ENCODE data around the gene ABCA8.
A peak's percentile ranks its signal among the peaks of the same experiment; 100 is the strongest.
"Not testable (repeated sequence)": the region's sequence is repeated elsewhere in the genome, so short reads cannot be mapped to it uniquely, and the experiment has no call there.

ABCA8 gene

DNA sequence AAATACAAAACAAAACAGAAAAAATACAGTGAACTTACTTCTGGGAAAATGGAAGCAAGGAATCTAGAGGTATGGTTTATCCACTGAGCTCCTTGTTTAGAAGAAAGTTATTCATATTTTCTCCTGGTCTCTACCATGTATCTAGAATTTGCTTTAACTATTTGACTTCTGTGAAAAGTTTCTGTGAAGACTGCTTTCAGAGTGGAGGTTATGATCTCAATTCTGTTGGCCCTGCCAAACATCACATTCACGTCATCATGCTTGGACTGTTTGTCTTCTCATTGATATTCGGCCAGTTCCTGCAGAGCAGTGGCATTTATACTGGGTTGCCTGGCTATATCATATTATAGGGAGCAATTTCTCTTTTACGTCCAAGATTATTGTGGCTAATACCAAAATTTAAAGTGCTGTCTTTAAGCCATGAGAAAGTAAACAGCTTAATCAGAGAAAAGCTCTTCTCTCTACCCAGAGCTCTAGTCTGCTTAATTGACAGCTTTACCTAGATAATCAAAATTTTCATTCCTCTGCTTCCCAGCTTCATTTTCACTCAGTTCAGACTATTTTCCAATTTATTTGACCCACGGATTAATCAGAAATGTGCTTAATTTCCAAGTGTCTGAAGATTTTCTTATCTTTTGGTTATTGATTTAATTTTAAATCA, at the start of gene ABCA8:
Gene ABCA8, minus strand, starts transcription at position 212 of the 661 bp plus-strand sequence. CDS start 13,358 bp downstream, outside the sequence.
- Histone ChIP-seq H3K9me3 (ENCODE audit: control insufficient read depth in 1 of 2, low read length in 2 of 2) (no peaks in the 10 kb centered on the region), H3K27ac (ENCODE audit: low read depth, low read length) (no peak within 1 kb of the TSS), H3K4me1 (ENCODE audit: control insufficient read depth in 1 of 2, insufficient read depth in 2 of 2, low read length in 2 of 2) (no peaks in the 10 kb centered on the region), H3K36me3 (ENCODE audit: control insufficient read depth in 1 of 2, insufficient read depth in 2 of 2, low read length in 2 of 2) (no peaks in the 10 kb centered on the region), H3K9ac (ENCODE audit: low read depth in 1 of 2, low read length in 2 of 2) (no peak within 1 kb of the TSS), H3K27me3 (ENCODE audit: control insufficient read depth in 1 of 2, insufficient read depth in 2 of 2, low read length in 2 of 2) (no peaks in the 10 kb centered on the region), H3K4me3 (ENCODE audit: low read depth in 1 of 2, low read length in 2 of 2) (peak within 1 kb of the TSS in 1 of 2 donors; percentile 1)

GRCh38 chr17:69004759-69005158, 49.6 kb upstream of the ABCA8 start:
- not testable (repeated sequence) for H3K4me3 ChIP-seq (ENCODE audit: low read depth in 1 of 2, low read length in 2 of 2); H3K36me3 ChIP-seq (ENCODE audit: control insufficient read depth in 1 of 2, insufficient read depth in 2 of 2, low read length in 2 of 2); H3K9me3 ChIP-seq (ENCODE audit: control insufficient read depth in 1 of 2, low read length in 2 of 2); H3K9ac ChIP-seq (ENCODE audit: low read depth in 1 of 2, low read length in 2 of 2); H3K4me1 ChIP-seq (ENCODE audit: control insufficient read depth in 1 of 2, insufficient read depth in 2 of 2, low read length in 2 of 2); H3K27ac ChIP-seq (ENCODE audit: low read depth, low read length); H3K27me3 ChIP-seq (ENCODE audit: control insufficient read depth in 1 of 2, insufficient read depth in 2 of 2, low read length in 2 of 2)

GRCh38 chr17:68999743-69000142, 44.6 kb upstream of the ABCA8 start:
- H3K27me3 ChIP-seq (ENCODE audit: control insufficient read depth in 1 of 2, insufficient read depth in 2 of 2, low read length in 2 of 2); H3K9ac ChIP-seq (ENCODE audit: low read depth in 1 of 2, low read length in 2 of 2); H3K4me1 ChIP-seq (ENCODE audit: control insufficient read depth in 1 of 2, insufficient read depth in 2 of 2, low read length in 2 of 2); H3K27ac ChIP-seq (ENCODE audit: low read depth, low read length); H3K4me3 ChIP-seq (ENCODE audit: low read depth in 1 of 2, low read length in 2 of 2); H3K36me3 ChIP-seq (ENCODE audit: control insufficient read depth in 1 of 2, insufficient read depth in 2 of 2, low read length in 2 of 2); H3K9me3 ChIP-seq (ENCODE audit: control insufficient read depth in 1 of 2, low read length in 2 of 2): not testable (repeated sequence)

DNA sequence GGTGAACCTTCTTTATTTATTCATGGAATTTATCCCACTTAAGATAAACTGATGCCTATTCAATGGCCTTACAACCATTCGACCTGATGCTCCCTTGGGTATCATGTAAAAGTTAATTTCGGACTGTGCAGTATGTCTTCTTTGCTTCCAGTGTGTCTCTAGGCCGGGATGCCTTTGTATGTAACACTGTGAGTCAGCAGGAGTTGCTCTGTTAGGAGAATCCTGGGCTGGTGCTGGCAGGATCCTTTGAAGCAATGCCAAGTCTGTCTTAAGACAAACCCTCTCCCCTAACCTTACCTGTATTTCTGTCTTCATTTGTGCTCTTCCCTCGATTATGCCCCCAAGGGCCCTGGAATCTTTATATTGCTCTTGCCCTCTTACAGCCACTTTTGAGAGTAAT, 37.9 kb upstream of the ABCA8 start:
- Histone ChIP-seq H3K4me1 (ENCODE audit: control insufficient read depth in 1 of 2, insufficient read depth in 2 of 2, low read length in 2 of 2) (no peaks in the 10 kb centered on the region), H3K9ac (ENCODE audit: low read depth in 1 of 2, low read length in 2 of 2) (no peak overlapping the region), H3K27ac (ENCODE audit: low read depth, low read length) (no peak overlapping the region), H3K36me3 (ENCODE audit: control insufficient read depth in 1 of 2, insufficient read depth in 2 of 2, low read length in 2 of 2) (no peaks in the 10 kb centered on the region), H3K9me3 (ENCODE audit: control insufficient read depth in 1 of 2, low read length in 2 of 2) (no peaks in the 10 kb centered on the region), H3K4me3 (ENCODE audit: low read depth in 1 of 2, low read length in 2 of 2) (no peak overlapping the region), H3K27me3 (ENCODE audit: control insufficient read depth in 1 of 2, insufficient read depth in 2 of 2, low read length in 2 of 2) (no peaks in the 10 kb centered on the region)

GRCh38 chr17:68987966-68988365, 32.8 kb upstream of the ABCA8 start:
- Histone ChIP-seq H3K4me1 (ENCODE audit: control insufficient read depth in 1 of 2, insufficient read depth in 2 of 2, low read length in 2 of 2) (no peaks in the 10 kb centered on the region), H3K27me3 (ENCODE audit: control insufficient read depth in 1 of 2, insufficient read depth in 2 of 2, low read length in 2 of 2) (no peaks in the 10 kb centered on the region)

GRCh38 chr17:68981288-68981687, 26.1 kb upstream of the ABCA8 start:
- H3K9ac ChIP-seq (ENCODE audit: low read depth in 1 of 2, low read length in 2 of 2): no peak overlapping the region
- H3K4me3 ChIP-seq (ENCODE audit: low read depth in 1 of 2, low read length in 2 of 2): no peak overlapping the region
- no peaks in the 10 kb centered on the region for H3K4me1 ChIP-seq (ENCODE audit: control insufficient read depth in 1 of 2, insufficient read depth in 2 of 2, low read length in 2 of 2)
- H3K36me3 ChIP-seq (ENCODE audit: control insufficient read depth in 1 of 2, insufficient read depth in 2 of 2, low read length in 2 of 2): no peaks in the 10 kb centered on the region
- no peak overlapping the region for H3K27ac ChIP-seq (ENCODE audit: low read depth, low read length)
- H3K9me3 ChIP-seq (ENCODE audit: control insufficient read depth in 1 of 2, low read length in 2 of 2): no peaks in the 10 kb centered on the region
- H3K27me3 ChIP-seq (ENCODE audit: control insufficient read depth in 1 of 2, insufficient read depth in 2 of 2, low read length in 2 of 2): no peaks in the 10 kb centered on the region

More at GRCh38 chr17:68987966-68988365, 32.8 kb upstream of the ABCA8 start:
- H3K9me3 ChIP-seq (ENCODE audit: control insufficient read depth in 1 of 2, low read length in 2 of 2): no peaks in the 10 kb centered on the region
- H3K9ac ChIP-seq (ENCODE audit: low read depth in 1 of 2, low read length in 2 of 2): no peak overlapping the region
- no peak overlapping the region for H3K27ac ChIP-seq (ENCODE audit: low read depth, low read length)
- no peaks in the 10 kb centered on the region for H3K36me3 ChIP-seq (ENCODE audit: control insufficient read depth in 1 of 2, insufficient read depth in 2 of 2, low read length in 2 of 2)
- no peak overlapping the region for H3K4me3 ChIP-seq (ENCODE audit: low read depth in 1 of 2, low read length in 2 of 2)

DNA sequence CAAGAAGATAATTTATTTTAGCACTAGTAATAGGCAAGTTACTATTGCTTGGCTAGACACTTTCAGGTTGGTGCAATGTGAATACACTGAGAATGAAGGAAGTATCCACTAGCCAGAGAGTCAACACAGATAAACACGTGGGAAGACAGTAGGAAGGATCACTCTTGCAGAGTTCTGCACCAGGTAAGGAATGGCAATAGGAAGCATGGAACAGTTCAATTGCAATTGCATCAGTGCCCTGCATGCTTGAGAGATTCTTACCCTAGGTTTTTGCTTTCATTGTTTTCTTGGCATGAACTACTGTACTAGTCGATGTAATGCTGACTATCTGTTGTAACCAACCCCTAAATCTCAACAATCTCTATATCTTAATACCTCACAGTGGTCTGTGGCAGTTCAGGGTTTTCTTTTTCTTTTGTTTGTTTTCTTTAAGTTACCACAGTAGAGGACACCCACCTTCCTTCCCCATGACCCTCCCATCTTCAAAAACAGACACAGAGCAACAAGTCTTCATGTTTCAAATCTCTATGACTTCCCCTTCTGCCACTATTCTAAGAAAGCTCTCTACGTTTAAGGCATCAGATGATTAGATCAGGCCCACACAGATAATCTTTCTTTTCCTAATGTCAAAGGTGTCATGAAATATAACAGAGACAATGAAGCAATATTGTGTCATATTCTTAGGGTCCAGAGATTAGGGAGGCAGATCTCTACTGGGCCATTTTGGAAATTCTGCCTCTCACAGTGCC, 18.1 kb upstream of the ABCA8 start:
- Histone ChIP-seq H3K4me1 (ENCODE audit: control insufficient read depth in 1 of 2, insufficient read depth in 2 of 2, low read length in 2 of 2) (no peaks in the 10 kb centered on the region), H3K36me3 (ENCODE audit: control insufficient read depth in 1 of 2, insufficient read depth in 2 of 2, low read length in 2 of 2) (no peaks in the 10 kb centered on the region), H3K27ac (ENCODE audit: low read depth, low read length) (no peak overlapping the region), H3K4me3 (ENCODE audit: low read depth in 1 of 2, low read length in 2 of 2) (no peak overlapping the region), H3K9me3 (ENCODE audit: control insufficient read depth in 1 of 2, low read length in 2 of 2) (no peaks in the 10 kb centered on the region), H3K9ac (ENCODE audit: low read depth in 1 of 2, low read length in 2 of 2) (no peak overlapping the region), H3K27me3 (ENCODE audit: control insufficient read depth in 1 of 2, insufficient read depth in 2 of 2, low read length in 2 of 2) (no peaks in the 10 kb centered on the region)

DNA sequence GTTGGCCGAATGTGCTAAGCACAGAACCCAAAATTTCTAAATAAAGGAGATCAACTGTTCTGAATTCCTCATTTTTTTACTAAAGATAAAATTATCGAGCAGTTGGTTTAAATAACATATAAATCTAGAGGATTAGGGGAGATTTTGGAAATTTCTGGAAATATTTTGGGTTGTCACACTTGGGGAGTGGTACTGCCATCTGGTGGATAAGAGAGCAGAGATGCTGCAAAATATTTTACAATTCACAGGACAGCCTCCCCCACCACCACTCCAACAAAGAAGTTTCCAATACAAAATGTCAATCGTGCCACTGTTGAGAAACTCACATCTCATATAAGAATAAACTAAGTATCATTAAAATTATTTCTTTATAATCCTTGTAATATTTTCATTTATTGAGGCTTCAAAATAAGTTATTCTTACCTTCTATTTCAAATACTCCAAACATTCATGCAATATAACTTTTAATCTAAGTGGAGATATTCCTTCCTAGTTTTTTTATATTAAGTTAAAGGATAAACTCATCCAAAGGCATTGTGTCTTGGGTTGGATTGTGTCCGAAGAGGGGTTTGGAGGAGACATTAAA, 17.0 kb upstream of the ABCA8 start:
- H3K27me3 ChIP-seq (ENCODE audit: control insufficient read depth in 1 of 2, insufficient read depth in 2 of 2, low read length in 2 of 2): no peaks in the 10 kb centered on the region
- H3K27ac ChIP-seq (ENCODE audit: low read depth, low read length): no peak overlapping the region
- H3K4me1 ChIP-seq (ENCODE audit: control insufficient read depth in 1 of 2, insufficient read depth in 2 of 2, low read length in 2 of 2): no peaks in the 10 kb centered on the region
- no peak overlapping the region for H3K4me3 ChIP-seq (ENCODE audit: low read depth in 1 of 2, low read length in 2 of 2)
- no peak overlapping the region for H3K9ac ChIP-seq (ENCODE audit: low read depth in 1 of 2, low read length in 2 of 2)
- H3K9me3 ChIP-seq (ENCODE audit: control insufficient read depth in 1 of 2, low read length in 2 of 2): no peaks in the 10 kb centered on the region
- no peaks in the 10 kb centered on the region for H3K36me3 ChIP-seq (ENCODE audit: control insufficient read depth in 1 of 2, insufficient read depth in 2 of 2, low read length in 2 of 2)

DNA sequence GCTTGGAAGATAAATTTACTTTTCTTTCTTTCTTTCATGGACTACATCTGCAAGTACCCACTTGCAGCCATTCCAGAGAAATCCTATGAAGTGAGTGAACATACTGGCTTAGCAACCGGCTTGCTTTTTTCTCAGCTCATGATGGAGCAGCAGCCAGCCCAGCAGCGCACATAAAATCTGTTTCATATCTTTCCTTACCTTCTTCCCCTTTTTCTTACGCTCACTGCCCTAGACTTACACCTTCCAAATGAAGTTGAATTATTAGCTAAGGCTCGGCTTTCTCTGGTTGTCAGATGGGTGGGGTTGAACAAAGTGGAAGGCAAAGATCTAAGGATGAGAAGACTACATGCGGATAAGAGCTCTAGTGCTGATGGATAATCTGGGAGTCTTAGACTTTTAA, 13.9 kb upstream of the ABCA8 start:
- H3K27me3 ChIP-seq (ENCODE audit: control insufficient read depth in 1 of 2, insufficient read depth in 2 of 2, low read length in 2 of 2): no peaks in the 10 kb centered on the region
- no peak overlapping the region for H3K27ac ChIP-seq (ENCODE audit: low read depth, low read length)
- no peaks in the 10 kb centered on the region for H3K4me1 ChIP-seq (ENCODE audit: control insufficient read depth in 1 of 2, insufficient read depth in 2 of 2, low read length in 2 of 2)
- no peak overlapping the region for H3K9ac ChIP-seq (ENCODE audit: low read depth in 1 of 2, low read length in 2 of 2)
- no peak overlapping the region for H3K4me3 ChIP-seq (ENCODE audit: low read depth in 1 of 2, low read length in 2 of 2)
- H3K36me3 ChIP-seq (ENCODE audit: control insufficient read depth in 1 of 2, insufficient read depth in 2 of 2, low read length in 2 of 2): no peaks in the 10 kb centered on the region
- H3K9me3 ChIP-seq (ENCODE audit: control insufficient read depth in 1 of 2, low read length in 2 of 2): no peaks in the 10 kb centered on the region

DNA sequence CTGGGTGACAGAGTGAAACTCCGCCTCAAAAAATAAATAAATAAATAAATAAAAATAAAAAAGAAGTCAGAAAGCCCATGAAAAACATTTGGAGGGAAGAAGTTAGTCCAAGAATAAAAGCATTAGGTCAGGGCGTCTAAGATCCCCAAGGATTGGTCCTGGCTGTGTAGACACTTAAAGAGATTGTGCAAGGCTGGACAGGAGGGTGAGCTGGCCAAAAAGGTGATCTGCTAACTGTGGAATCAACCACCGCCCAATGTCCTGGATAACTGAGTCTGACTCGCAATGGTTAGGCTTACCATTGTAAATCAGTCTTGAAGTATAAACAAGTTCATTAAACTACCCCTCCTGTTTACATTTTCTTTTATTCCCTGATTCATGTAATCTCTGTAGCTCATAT, 8.8 kb upstream of the ABCA8 start:
- H3K36me3 ChIP-seq (ENCODE audit: control insufficient read depth in 1 of 2, insufficient read depth in 2 of 2, low read length in 2 of 2): no peaks in the 10 kb centered on the region
- H3K4me1 ChIP-seq (ENCODE audit: control insufficient read depth in 1 of 2, insufficient read depth in 2 of 2, low read length in 2 of 2): no peaks in the 10 kb centered on the region
- no peaks in the 10 kb centered on the region for H3K9me3 ChIP-seq (ENCODE audit: control insufficient read depth in 1 of 2, low read length in 2 of 2)
- H3K4me3 ChIP-seq (ENCODE audit: low read depth in 1 of 2, low read length in 2 of 2): no peak overlapping the region
- no peak overlapping the region for H3K27ac ChIP-seq (ENCODE audit: low read depth, low read length)
- no peak overlapping the region for H3K9ac ChIP-seq (ENCODE audit: low read depth in 1 of 2, low read length in 2 of 2)
- H3K27me3 ChIP-seq (ENCODE audit: control insufficient read depth in 1 of 2, insufficient read depth in 2 of 2, low read length in 2 of 2): no peaks in the 10 kb centered on the region

Measured in duodenal mucosa (tissue), 2 donors.